ENCODE measurements around the gene STARD8.

The STARD8 gene

GRCh38 chrX:68754406-68754805, 106.9 kb downstream of the STARD8 start:
- no peak for DNase-seq

GRCh38 chrX:68755616-68756125, 108.2 kb downstream of the STARD8 start:
- DNase-seq, result no peak

GRCh38 chrX:68757331-68757730, 109.9 kb downstream of the STARD8 start:
- DNase-seq, result no peak

- DNase-seq, result no peak
These were observed 110.3 kb downstream of the STARD8 start for GRCh38 chrX:68757731-68758130.

- no peak for DNase-seq
These were observed 111.2 kb downstream of the STARD8 start for GRCh38 chrX:68758671-68759070.

- DNase-seq, result no peak
These were observed 113.6 kb downstream of the STARD8 start for GRCh38 chrX:68761086-68761485.

GRCh38 chrX:68762766-68763165, 115.3 kb downstream of the STARD8 start:
- DNase-seq, result no peak

GRCh38 chrX:68763481-68763880, 116.0 kb downstream of the STARD8 start:
- no peak for DNase-seq

All from NCI-H69 (cell line).